Upper lobe of right lung (tissue), 1 donor: ENCODE data around the gene FLRT1. TPM values are rescaled to one million over a fixed set of nuclear protein-coding genes. Genes with fewer than 3 reads are reported as not detected.

Source experiments
- ATAC-seq: fragments of 200-7000 bp; cut with Tn5 transposase; one replicate; pipeline ENCODE4 v1.9.1; 2020; ENCODE audit warnings: mild to moderate bottlenecking, moderate library complexity
- DNase-seq: peaks from one replicate; pipeline ENCODE4 v3.0.0-alpha.2; 2020
- H3K27ac ChIP-seq: fragments of 200-600 bp; one replicate; pipeline ENCODE4 v1.8.0; 2022
- H3K27me3 ChIP-seq: fragments of 200-600 bp; one replicate; pipeline ENCODE4 v1.8.0; 2022; ENCODE audit warnings: mild to moderate bottlenecking
- H3K36me3 ChIP-seq: fragments of 200-600 bp; one replicate; pipeline ENCODE4 v1.8.0; 2022
- H3K4me1 ChIP-seq: fragments of 200-600 bp; one replicate; pipeline ENCODE4 v1.8.0; 2022
- H3K4me3 ChIP-seq: fragments of 200-600 bp; one replicate; pipeline ENCODE4 v1.8.0; 2022; ENCODE audit warnings: mild to moderate bottlenecking
- H3K9me3 ChIP-seq: fragments of 200-600 bp; one replicate; pipeline ENCODE4 v1.8.0; 2022
- CTCF ChIP-seq: fragments of 200-600 bp; IDR thresholded peaks from one replicate; pipeline ENCODE4 v1.8.0; 2022; ENCODE audit warnings: antibody characterized with exemption
- intact Hi-C: fragments of 100-400 bp; cut with DNase I; formaldehyde crosslinking; loops from one replicate; pipeline ENCODE4 v1.11.0; 2022
- total RNA-seq: library from RNA; stranded (reverse); fragmentation: NEBNext Ultra II Directional; extraction: Animal tissue kit (Norgen Biotek cat#: 25700); gene quantifications from one replicate; pipeline ENCODE4 v1.2.1, GENCODE V29; 2021
- donor health status: DM: no; HTN: yes; CAD: no; lungs with severe emphysema.

FLRT1 gene
- total RNA-seq, 1 donor from 2014 or later = not detected

GRCh38 chr11:64035081-64035524 lies 628 bp upstream of the FLRT1 start:
- no peak for TF ChIP-seq CTCF
- intact Hi-C loops = no loop called here
- Histone ChIP-seq H3K27ac (no peak overlapping the region), H3K36me3 (no peaks in the 10 kb centered on the region), H3K27me3 (peaks cover 40% of the 10 kb centered on the region), H3K9me3 (no peaks in the 10 kb centered on the region), H3K4me3 (no peak overlapping the region), H3K4me1 (peaks cover 4% of the 10 kb centered on the region)
- DNase-seq (no peak), ATAC-seq (no peak)

- DNase-seq (no peak), ATAC-seq (peak; percentile 14)
- H3K27me3 ChIP-seq = peaks cover 40% of the 10 kb centered on the region
- H3K4me1 ChIP-seq = peaks cover 4% of the 10 kb centered on the region
- no peak overlapping the region for H3K27ac ChIP-seq
- intact Hi-C loops = no loop called here
- TF ChIP-seq CTCF = no peak
- H3K36me3 ChIP-seq = no peaks in the 10 kb centered on the region
- H3K4me3 ChIP-seq = peak overlapping the region; percentile 32
- H3K9me3 ChIP-seq = no peaks in the 10 kb centered on the region
Observed at GRCh38 chr11:64036087-64037026, 626 bp downstream of the FLRT1 start.

GRCh38 chr11:64037027-64037634 lies 1.4 kb downstream of the FLRT1 start:
- no peak overlapping the region for H3K27ac ChIP-seq
- ATAC-seq (no peak), DNase-seq (no peak)
- H3K4me1 ChIP-seq = peaks cover 4% of the 10 kb centered on the region
- no peaks in the 10 kb centered on the region for H3K9me3 ChIP-seq
- H3K4me3 ChIP-seq = no peak overlapping the region
- no peaks in the 10 kb centered on the region for H3K36me3 ChIP-seq
- intact Hi-C loops = no loop called here
- peaks cover 40% of the 10 kb centered on the region for H3K27me3 ChIP-seq
- no peak for TF ChIP-seq CTCF

GRCh38 chr11:64038500-64038899 lies 2.8 kb downstream of the FLRT1 start:
- intact Hi-C loops = no loop called here
- peaks cover 4% of the 10 kb centered on the region for H3K4me1 ChIP-seq
- no peak overlapping the region for H3K27ac ChIP-seq
- no peaks in the 10 kb centered on the region for H3K9me3 ChIP-seq
- no peaks in the 10 kb centered on the region for H3K36me3 ChIP-seq
- TF ChIP-seq CTCF = no peak
- DNase-seq = no peak
- H3K27me3 ChIP-seq = peaks cover 35% of the 10 kb centered on the region
- ATAC-seq = no peak
- H3K4me3 ChIP-seq = no peak overlapping the region

GRCh38 chr11:64039012-64039665 lies 3.4 kb downstream of the FLRT1 start:
- H3K36me3 ChIP-seq = no peaks in the 10 kb centered on the region
- DNase-seq (no peak), ATAC-seq (no peak)
- peaks cover 4% of the 10 kb centered on the region for H3K4me1 ChIP-seq
- no peak overlapping the region for H3K27ac ChIP-seq
- H3K9me3 ChIP-seq = no peaks in the 10 kb centered on the region
- H3K27me3 ChIP-seq = peaks cover 29% of the 10 kb centered on the region
- TF ChIP-seq CTCF = no peak
- intact Hi-C loops = no loop called here
- no peak overlapping the region for H3K4me3 ChIP-seq
